Vagina (tissue), 2 donors: ENCODE data around the gene TNS1.

Experiments
- CTCF ChIP-seq, 3 experiments: fragments of 450-650 bp in 2 of 3; fragments of 200-600 bp in 1 of 3; sonication (generic) in 1 of 3; IDR thresholded peaks; one replicate each; pipeline ENCODE4 v1.5.1; 2017 to 2019; ENCODE audit warnings: antibody characterized with exemption in 3 of 3, mild to moderate bottlenecking in 2 of 3, moderate library complexity in 2 of 3
- POLR2A ChIP-seq, 2 donors: fragments of 450-650 bp; IDR thresholded peaks; one replicate each; pipeline ENCODE4 v1.6.1; 2017; ENCODE audit warnings: antibody characterized with exemption in 2 of 2, mild to moderate bottlenecking in 2 of 2, moderate library complexity in 2 of 2

GRCh38 chr2:217766356-217766755 lies 236.4 kb downstream of the TNS1 start:
- no peak for TF ChIP-seq POLR2A (IDR thresholded peaks at IDR 0.05)
- no peak for TF ChIP-seq CTCF (IDR thresholded peaks at IDR 0.05)
